Endothelial cell of umbilical vein (primary cell): Measurements from ENCODE around the gene ATP13A3. TPM values are rescaled to one million over a fixed set of nuclear protein-coding genes. Genes with fewer than 3 reads are reported as not detected.

ENCODE experiments used
- BruUV-seq: library from RNA; stranded (reverse); fragments of 400-500 nt; replicated peaks from 2 replicates; lab custom pipeline; 2021; lab: Mats Ljungman, UMichigan
- CTCF ChIA-PET: fragments of 300-600, 350-600 bp; sonication (Branson Sonifier 250); formaldehyde crosslinking; loops from one replicate; lab custom pipeline; 2021; ENCODE audit warnings: antibody characterized with exemption, inconsistent platforms; lab: Charles Lee
- POLR2A ChIA-PET: fragments of 300-600, 350-600 bp; sonication (Branson Sonifier 250); formaldehyde crosslinking; loops from one replicate; lab custom pipeline; 2021; ENCODE audit warnings: antibody characterized with exemption, inconsistent platforms; lab: Charles Lee
- DNase-seq: peaks from one replicate; pipeline ENCODE4 v3.0.0-alpha.2; 2011; ENCODE audit warnings: low read depth, low spot score
- FAIRE-seq: peaks from 2 replicates; lab custom pipeline; 2011; peaks lifted over from hg19 to GRCh38; lab: Jason Lieb, UNC
- H2AFZ ChIP-seq: 2 replicates; pipeline ENCODE4 v1.6.0; 2012; ENCODE audit warnings: low read depth, low read length, control low read depth, inconsistent platforms
- H3K27ac ChIP-seq: 2 replicates; pipeline ENCODE4 v1.5.1; 2011; ENCODE audit warnings: low read depth, mild to moderate bottlenecking, control low read depth, low read length, moderate library complexity; ENCODE audit not compliant: insufficient read depth
- H3K27me3 ChIP-seq, 2 experiments: 2 replicates each; pipeline versions ENCODE4 v1.6.0 to v1.6.1; 2011; ENCODE audit warnings: low read length in 2 of 2, mixed read lengths in 1 of 2; ENCODE audit not compliant: control insufficient read depth in 2 of 2, insufficient read depth in 2 of 2
- H3K36me3 ChIP-seq, 2 experiments: 2 replicates in 1 of 2; 3 replicates in 1 of 2; pipeline ENCODE4 v1.5.1; 2011; ENCODE audit warnings: low read length in 2 of 2, mild to moderate bottlenecking in 1 of 2, moderate library complexity in 1 of 2; ENCODE audit not compliant: control insufficient read depth in 2 of 2, insufficient read depth in 2 of 2; ENCODE audit errors: extremely low read depth in 1 of 2
- H3K4me1 ChIP-seq: 3 replicates; pipeline ENCODE4 v1.5.1; 2011; ENCODE audit warnings: mild to moderate bottlenecking, low read length; ENCODE audit not compliant: control insufficient read depth, insufficient read depth; ENCODE audit errors: extremely low read depth
- H3K4me2 ChIP-seq: 2 replicates; pipeline ENCODE4 v1.6.1; 2011; ENCODE audit warnings: low read length, control low read depth, mixed read lengths; ENCODE audit not compliant: insufficient read depth
- H3K4me3 ChIP-seq, 3 experiments: fragments of 200-600 bp in 1 of 3; sonication (generic), shearing (Covaris generic) in 1 of 3; replicated peaks in 1 of 3; 2 replicates each; pipeline ENCODE4 v1.5.1; 2011 to 2016; ENCODE audit warnings: control low read depth in 3 of 3, low read length in 3 of 3, mild to moderate bottlenecking in 2 of 3, inconsistent platforms in 1 of 3, low read depth in 1 of 3, moderate library complexity in 1 of 3; ENCODE audit not compliant: insufficient read depth in 1 of 3
- H3K79me2 ChIP-seq: 2 replicates; pipeline ENCODE4 v1.6.0; 2012; ENCODE audit warnings: low read length, inconsistent platforms; ENCODE audit not compliant: control insufficient read depth, insufficient read depth
- H3K9ac ChIP-seq: replicated peaks from 2 replicates; pipeline ENCODE3; 2011; ENCODE audit warnings: low read length, control low read depth; ENCODE audit not compliant: insufficient read depth; ENCODE audit errors: extremely low read depth
- H3K9me1 ChIP-seq: replicated peaks from 3 replicates; pipeline ENCODE4 v1.6.0; 2011; ENCODE audit warnings: mild to moderate bottlenecking, low read length; ENCODE audit not compliant: control insufficient read depth, insufficient read depth; ENCODE audit errors: extremely low read depth
- H3K9me3 ChIP-seq: replicated peaks from 2 replicates; pipeline ENCODE4 v1.5.1; 2012; ENCODE audit warnings: low read length, inconsistent platforms; ENCODE audit not compliant: control insufficient read depth, insufficient read depth
- H4K20me1 ChIP-seq: replicated peaks from 2 replicates; pipeline ENCODE3; 2011; ENCODE audit warnings: mild to moderate bottlenecking, low read length; ENCODE audit not compliant: control insufficient read depth, insufficient read depth; ENCODE audit errors: extremely low read depth
- EZH2 ChIP-seq: IDR thresholded peaks from 2 replicates; pipeline ENCODE4 v1.6.1; 2012; ENCODE audit warnings: borderline replicate concordance, low read depth, mild to moderate bottlenecking, moderate library complexity, low read length, inconsistent platforms; ENCODE audit not compliant: severe bottlenecking
- FOS ChIP-seq: IDR thresholded peaks from 2 replicates; pipeline ENCODE4 v1.6.1; 2011; ENCODE audit warnings: mild to moderate bottlenecking, low read length, moderate library complexity, borderline replicate concordance; ENCODE audit not compliant: insufficient read depth
- GATA2 ChIP-seq: IDR thresholded peaks from 2 replicates; pipeline ENCODE4 v1.7.0; 2011; ENCODE audit warnings: low read depth, mild to moderate bottlenecking, moderate library complexity, mixed read lengths, low read length; ENCODE audit not compliant: insufficient read length, insufficient read depth
- JUN ChIP-seq: IDR thresholded peaks from 2 replicates; pipeline ENCODE4 v1.6.1; 2011; ENCODE audit warnings: borderline replicate concordance, low read depth; ENCODE audit not compliant: insufficient read length, insufficient read depth
- MYC ChIP-seq: IDR thresholded peaks from one replicate; pipeline ENCODE4 v1.6.1; 2011; ENCODE audit warnings: mild to moderate bottlenecking, low read depth, low read length
- POLR2A ChIP-seq: IDR thresholded peaks from 2 replicates; pipeline ENCODE4 v1.6.1; 2012; ENCODE audit warnings: low read depth, mild to moderate bottlenecking, control low read depth, low read length
- POLR2AphosphoS5 ChIP-seq: IDR thresholded peaks from 2 replicates; pipeline ENCODE4 v1.6.1; 2012; ENCODE audit warnings: low read depth, mild to moderate bottlenecking, control low read depth, low read length, moderate library complexity; ENCODE audit not compliant: insufficient read depth
- dilution Hi-C: fragments of 300-500 bp; cut with MboI; formaldehyde crosslinking; loops from one replicate; pipeline ENCODE4 v1.15.0; 2019; ENCODE audit warnings: low sequenced_read_pairs; ENCODE audit not compliant: extremely low pct_ligation_motif_present
- intact Hi-C: fragments of 100-400 bp; cut with micrococcal nuclease; formaldehyde crosslinking; loops from one replicate; pipeline ENCODE4 v1.10.0; 2022
- polyA plus RNA-seq, 4 experiments: library from polyadenylated mRNA; depleted of rRNA in 3 of 4; stranded (reverse) in 3 of 4; unstranded in 1 of 4; fragments of >200 nt; gene quantifications; 2 replicates each; pipeline versions ENCODE4 v1.2.1 to v1.2.3, GENCODE V29; 2011 to 2012; ENCODE audit warnings: missing spikeins in 1 of 4
- total RNA-seq: library from RNA; stranded (reverse); gene quantifications from 2 replicates; pipeline ENCODE4 v1.2.3, GENCODE V29; 2021
- TF ChIP-seq, protein P1 (sequence below), 2 donors: IDR thresholded peaks; 1 replicate in 1 of 2; 2 replicates in 1 of 2; pipeline ENCODE4 v1.5.1; 2011; ENCODE audit warnings: low read length in 2 of 2, mild to moderate bottlenecking in 2 of 2, moderate library complexity in 2 of 2, control low read depth in 1 of 2, inconsistent platforms in 1 of 2, low read depth in 1 of 2; ENCODE audit not compliant: insufficient read depth in 1 of 2; ENCODE audit errors: extremely low read depth in 1 of 2
- TF ChIP-seq, protein P2 (sequence below): IDR thresholded peaks from 2 replicates; pipeline ENCODE4 v1.6.1; 2011; ENCODE audit not compliant: insufficient read depth, insufficient read length

The ATP13A3 gene
- total and polyA plus RNA-seq, 2 donors (not counting 3 experiments of a cell fraction or from before 2014, with no cell fraction given) = 12.0 to 59.0 TPM

- ChIA-PET CTCF (interaction anchor here (1.2 kb wide), 1 partner anchor 22 kb away, joined by 3 read pairs; no protein-coding TSS in a partner anchor), POLR2A (no interaction called here)
- Histone ChIP-seq H3K9ac (no peak overlapping the region), H3K27ac (no peak overlapping the region), H3K36me3 (no peaks in the 10 kb centered on the region), H3K4me2 (no peak overlapping the region), H4K20me1 (no peaks in the 10 kb centered on the region), H3K79me2 (no peaks in the 10 kb centered on the region), H3K27me3 (no peaks in the 10 kb centered on the region), H3K9me1 (no peaks in the 10 kb centered on the region), H3K9me3 (no peaks in the 10 kb centered on the region), H3K4me3 (no peak overlapping the region), H2AFZ (no peak overlapping the region), H3K4me1 (peaks cover 14% of the 10 kb centered on the region)
- intact Hi-C loops (no loop called here), dilution Hi-C loops (no loop called here)
- BruUV-seq = no TSS peak
- TF ChIP-seq, protein P1, sequence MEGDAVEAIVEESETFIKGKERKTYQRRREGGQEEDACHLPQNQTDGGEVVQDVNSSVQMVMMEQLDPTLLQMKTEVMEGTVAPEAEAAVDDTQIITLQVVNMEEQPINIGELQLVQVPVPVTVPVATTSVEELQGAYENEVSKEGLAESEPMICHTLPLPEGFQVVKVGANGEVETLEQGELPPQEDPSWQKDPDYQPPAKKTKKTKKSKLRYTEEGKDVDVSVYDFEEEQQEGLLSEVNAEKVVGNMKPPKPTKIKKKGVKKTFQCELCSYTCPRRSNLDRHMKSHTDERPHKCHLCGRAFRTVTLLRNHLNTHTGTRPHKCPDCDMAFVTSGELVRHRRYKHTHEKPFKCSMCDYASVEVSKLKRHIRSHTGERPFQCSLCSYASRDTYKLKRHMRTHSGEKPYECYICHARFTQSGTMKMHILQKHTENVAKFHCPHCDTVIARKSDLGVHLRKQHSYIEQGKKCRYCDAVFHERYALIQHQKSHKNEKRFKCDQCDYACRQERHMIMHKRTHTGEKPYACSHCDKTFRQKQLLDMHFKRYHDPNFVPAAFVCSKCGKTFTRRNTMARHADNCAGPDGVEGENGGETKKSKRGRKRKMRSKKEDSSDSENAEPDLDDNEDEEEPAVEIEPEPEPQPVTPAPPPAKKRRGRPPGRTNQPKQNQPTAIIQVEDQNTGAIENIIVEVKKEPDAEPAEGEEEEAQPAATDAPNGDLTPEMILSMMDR (IDR thresholded peaks at IDR 0.05; ENCODE audit: extremely low read depth in 1 of 2, insufficient read depth in 1 of 2, low read depth in 1 of 2, low read length in 2 of 2) = no peak
- TF ChIP-seq EZH2 (no peak), GATA2 (no peak), JUN (no peak), POLR2A (no peak), POLR2AphosphoS5 (no peak), MYC (no peak), FOS (no peak)
- TF ChIP-seq, protein P2, sequence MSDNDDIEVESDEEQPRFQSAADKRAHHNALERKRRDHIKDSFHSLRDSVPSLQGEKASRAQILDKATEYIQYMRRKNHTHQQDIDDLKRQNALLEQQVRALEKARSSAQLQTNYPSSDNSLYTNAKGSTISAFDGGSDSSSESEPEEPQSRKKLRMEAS = no peak
- DNase-seq (no peak), FAIRE-seq (no peak)
Observed at GRCh38 chr3:194534243-194534642, 47.4 kb upstream of the ATP13A3 start.
